ENCODE measurements around the gene BZW1.
"Not testable (repeated sequence)": the region's sequence is repeated elsewhere in the genome, so short reads cannot be mapped to it uniquely, and the experiment has no call there.

The BZW1 gene

GRCh38 chr2:200794143-200794542, 17.6 kb upstream of the BZW1 start:
- no peak for FAIRE-seq

DNA sequence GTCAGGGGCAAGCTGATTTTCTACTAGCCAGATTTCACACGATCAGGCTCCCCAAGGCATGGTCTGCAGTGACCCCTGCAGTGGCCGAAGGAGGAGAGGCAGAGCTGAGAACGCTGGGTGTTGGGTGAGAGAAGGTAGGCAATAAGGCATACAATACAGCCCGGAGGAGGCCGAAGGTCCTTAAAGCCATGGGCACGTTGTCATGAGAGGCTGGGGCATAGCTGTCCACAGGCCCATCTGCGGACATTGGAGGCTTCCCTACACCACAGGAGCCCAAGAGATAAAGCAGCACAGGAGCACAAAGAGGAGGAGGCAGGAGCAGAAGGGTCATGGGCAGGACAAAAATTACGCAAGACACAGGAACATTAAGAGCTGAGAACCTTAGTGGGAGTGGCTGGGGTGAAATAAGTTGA, 16.7 kb upstream of the BZW1 start:
- FAIRE-seq, result no peak

DNA sequence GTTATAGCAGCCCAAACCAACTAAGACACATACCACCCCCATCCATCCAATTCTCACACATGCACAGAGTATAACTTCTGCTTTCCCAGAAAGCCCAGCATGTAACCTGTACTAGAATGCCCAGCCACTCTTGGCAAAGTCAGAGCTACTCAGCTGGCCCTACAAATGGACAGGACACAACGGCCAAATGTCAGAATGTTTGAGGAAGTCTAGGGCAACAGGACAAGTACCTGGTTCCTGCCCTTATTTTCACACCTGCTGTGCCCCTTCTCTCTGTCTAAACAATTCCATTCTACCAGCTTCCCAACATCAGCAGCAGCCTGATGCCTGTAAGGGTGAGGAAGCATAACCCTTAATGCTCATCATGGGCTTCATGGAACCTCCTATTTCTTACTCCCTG, 15.1 kb upstream of the BZW1 start:
- no peak for FAIRE-seq

GRCh38 chr2:200797242-200797770, 14.4 kb upstream of the BZW1 start:
- FAIRE-seq, result no peak

GRCh38 chr2:200798514-200798913, 13.2 kb upstream of the BZW1 start:
- no peak for FAIRE-seq

GRCh38 chr2:200800458-200800857, 11.3 kb upstream of the BZW1 start:
- FAIRE-seq, result no peak

GRCh38 chr2:200801431-200801830, 10.3 kb upstream of the BZW1 start:
- not testable (repeated sequence) for FAIRE-seq

GRCh38 chr2:200809506-200810251, 2.0 kb upstream of the BZW1 start:
- FAIRE-seq, result no peak

GRCh38 chr2:200810252-200810997, 1.3 kb upstream of the BZW1 start:
- no peak for FAIRE-seq

GRCh38 chr2:200810998-200811332, 745 bp upstream of the BZW1 start:
- no peak for FAIRE-seq

DNA sequence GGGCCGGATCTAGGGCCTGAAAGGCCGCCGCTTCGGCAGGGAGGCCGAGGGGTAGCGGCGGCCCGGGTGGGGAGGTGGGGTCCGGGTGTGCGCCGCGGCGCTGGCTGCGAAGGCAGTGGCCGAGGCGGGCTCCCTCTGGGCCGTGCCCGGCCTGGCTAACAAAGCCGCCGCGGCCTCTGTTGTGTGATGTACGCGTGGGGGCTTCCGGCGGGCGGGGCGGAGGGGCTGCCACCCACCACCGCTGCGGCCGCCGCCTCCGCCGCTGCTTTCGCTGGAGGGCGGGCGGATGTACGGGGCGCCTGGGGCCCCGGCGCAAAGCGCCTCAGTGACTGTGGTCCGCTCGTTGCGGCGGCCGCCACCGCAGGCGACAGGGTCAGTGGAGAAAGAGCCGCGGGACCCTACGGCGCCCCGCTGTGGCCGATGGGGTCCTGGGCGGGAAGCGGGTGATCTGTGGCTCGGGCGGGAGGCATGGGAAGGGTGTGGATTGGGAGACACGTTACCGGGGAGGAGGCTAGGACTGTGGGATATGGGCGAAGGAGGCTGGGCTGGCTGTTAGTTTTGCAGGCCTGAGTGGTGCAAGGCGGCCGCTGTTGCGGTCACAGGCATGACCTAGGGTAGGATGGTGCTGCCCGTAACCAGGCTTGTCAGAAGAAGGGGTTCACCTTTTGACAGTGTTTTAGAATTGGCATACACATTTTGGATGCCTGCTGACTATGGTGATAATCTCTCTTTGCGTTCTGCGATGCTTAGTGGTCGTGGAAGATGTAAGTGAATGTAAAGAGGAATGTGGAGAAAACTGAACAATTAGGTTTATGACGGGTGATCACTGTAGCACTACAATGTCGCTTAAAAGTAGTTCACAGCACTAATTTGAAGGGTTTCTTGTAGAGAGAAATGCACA, 662 bp downstream of the BZW1 start:
- FAIRE-seq, result no peak

GRCh38 chr2:200814276-200814815, 2.6 kb downstream of the BZW1 start:
- FAIRE-seq, result no peak

DNA sequence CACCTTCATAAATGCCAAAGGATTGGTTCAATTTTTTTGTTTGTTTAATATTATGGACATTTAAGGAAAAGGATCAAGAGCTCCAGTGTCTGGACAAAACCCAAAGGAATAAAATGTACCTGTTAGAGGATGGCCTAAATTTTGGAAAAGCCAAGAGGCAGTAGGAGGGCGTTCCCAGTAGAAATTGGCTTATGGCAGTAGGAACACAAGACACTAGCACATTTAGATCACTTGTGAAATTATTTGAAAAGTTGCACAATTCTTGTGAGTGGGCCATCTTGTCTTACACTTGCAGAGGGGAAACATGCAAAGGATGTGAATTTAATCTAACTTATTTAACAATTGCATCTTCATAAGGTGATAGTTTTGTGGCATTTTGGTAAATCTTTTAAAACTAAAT, 3.2 kb downstream of the BZW1 start:
- FAIRE-seq, result no peak

GRCh38 chr2:200818732-200819131, 7.0 kb downstream of the BZW1 start:
- not testable (repeated sequence) for FAIRE-seq

- no peak for FAIRE-seq
These were observed 9.0 kb downstream of the BZW1 start for GRCh38 chr2:200820573-200821234.

DNA sequence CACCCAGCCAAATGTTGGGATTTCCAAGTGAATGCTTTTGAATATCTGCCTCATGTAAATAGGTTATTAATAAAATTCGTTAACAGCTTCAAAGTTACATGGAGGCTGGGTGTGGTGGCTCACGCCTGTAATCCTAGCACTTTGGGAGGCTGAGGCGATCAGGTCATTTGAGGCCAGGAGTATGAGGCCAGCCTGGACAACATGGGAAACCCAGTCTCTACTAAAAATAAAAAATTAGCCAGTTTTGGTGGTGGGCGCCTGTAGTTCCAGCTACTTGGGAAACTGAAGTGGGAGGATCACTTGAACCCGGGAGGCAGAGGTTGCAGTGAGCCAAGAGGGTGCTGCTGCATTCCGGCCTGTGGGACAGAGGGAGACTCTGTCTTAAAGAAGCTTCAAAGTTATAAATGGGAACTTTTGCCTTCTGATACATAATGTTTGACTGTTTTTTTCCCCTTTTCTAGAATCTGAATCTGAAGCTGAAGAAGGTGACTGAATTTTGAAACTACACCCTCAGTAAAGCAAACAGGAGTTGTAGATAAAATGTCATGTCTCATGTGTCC, 10.1 kb downstream of the BZW1 start:
- FAIRE-seq, result no peak

DNA sequence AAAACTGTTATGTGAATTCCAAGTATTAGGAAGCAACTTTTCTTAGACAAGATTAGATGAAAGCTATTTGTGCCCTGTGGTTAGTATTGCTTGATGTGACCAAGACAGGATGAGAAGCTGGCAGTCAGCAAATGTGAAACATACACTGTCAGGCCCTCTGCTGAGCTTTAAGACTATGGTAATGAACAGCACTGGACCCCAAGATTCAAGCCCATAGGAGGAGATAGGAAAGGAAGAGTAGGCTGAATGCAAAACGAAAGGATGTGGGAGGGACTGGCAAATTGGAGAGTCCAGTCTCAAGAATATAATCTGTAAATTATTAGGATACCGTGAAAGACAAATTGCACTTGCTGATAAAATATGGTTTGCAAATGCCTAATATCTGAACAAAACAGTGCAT, 16.4 kb downstream of the BZW1 start:
- FAIRE-seq, result no peak

GRCh38 chr2:200828572-200829257, 17.0 kb downstream of the BZW1 start:
- no peak for FAIRE-seq

GRCh38 chr2:200829258-200829655, 17.5 kb downstream of the BZW1 start:
- FAIRE-seq, result no peak

DNA sequence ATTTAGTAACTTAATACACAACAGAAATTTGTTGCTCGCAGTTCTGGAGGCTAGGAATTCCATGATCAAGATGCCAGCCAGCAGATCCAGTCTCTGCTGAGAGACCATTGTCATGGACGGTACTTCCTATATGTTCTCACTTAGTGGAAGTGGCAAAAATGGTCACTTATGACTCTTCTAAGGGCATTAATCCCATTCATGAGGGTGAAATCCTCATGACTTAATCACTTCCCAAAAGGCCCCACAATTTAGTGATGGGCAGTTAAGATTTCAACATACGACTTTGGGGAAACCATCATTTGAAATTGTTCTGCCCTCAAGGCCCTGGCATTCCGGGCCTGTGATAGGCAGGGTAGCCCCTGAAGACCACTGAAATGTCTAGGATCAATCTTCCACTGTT, 23.0 kb downstream of the BZW1 start:
- no peak for FAIRE-seq

GRCh38 chr2:200839513-200839912, 27.8 kb downstream of the BZW1 start:
- no peak for FAIRE-seq
